HG03457 (cell line): ENCODE data around the gene DSC1.

Source experiments
- ATAC-seq: cut with Tn5 transposase; IDR thresholded peaks from one replicate; pipeline ENCODE4 v1.9.1; 2021; ENCODE audit warnings: moderate number of reproducible peaks; ENCODE audit not compliant: unreplicated experiment

Gene DSC1, protein sequence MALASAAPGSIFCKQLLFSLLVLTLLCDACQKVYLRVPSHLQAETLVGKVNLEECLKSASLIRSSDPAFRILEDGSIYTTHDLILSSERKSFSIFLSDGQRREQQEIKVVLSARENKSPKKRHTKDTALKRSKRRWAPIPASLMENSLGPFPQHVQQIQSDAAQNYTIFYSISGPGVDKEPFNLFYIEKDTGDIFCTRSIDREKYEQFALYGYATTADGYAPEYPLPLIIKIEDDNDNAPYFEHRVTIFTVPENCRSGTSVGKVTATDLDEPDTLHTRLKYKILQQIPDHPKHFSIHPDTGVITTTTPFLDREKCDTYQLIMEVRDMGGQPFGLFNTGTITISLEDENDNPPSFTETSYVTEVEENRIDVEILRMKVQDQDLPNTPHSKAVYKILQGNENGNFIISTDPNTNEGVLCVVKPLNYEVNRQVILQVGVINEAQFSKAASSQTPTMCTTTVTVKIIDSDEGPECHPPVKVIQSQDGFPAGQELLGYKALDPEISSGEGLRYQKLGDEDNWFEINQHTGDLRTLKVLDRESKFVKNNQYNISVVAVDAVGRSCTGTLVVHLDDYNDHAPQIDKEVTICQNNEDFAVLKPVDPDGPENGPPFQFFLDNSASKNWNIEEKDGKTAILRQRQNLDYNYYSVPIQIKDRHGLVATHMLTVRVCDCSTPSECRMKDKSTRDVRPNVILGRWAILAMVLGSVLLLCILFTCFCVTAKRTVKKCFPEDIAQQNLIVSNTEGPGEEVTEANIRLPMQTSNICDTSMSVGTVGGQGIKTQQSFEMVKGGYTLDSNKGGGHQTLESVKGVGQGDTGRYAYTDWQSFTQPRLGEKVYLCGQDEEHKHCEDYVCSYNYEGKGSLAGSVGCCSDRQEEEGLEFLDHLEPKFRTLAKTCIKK

GRCh38 chr18:31162825-31163435 lies at the start of gene DSC1:
Gene DSC1 (minus strand): TSS chr18:31162856. CDS start chr18:31162594, 262 bp downstream.
- ATAC-seq, result no peak

GRCh38 chr18:31211047-31211446 lies 48.4 kb upstream of the DSC1 start:
- ATAC-seq, result no peak

GRCh38 chr18:31209041-31209440 lies 46.4 kb upstream of the DSC1 start:
- ATAC-seq, result no peak

- no peak for ATAC-seq
Observed at GRCh38 chr18:31207391-31207790, 44.7 kb upstream of the DSC1 start.

- ATAC-seq, result peak; percentile 94
Observed at GRCh38 chr18:31206787-31207381, 44.2 kb upstream of the DSC1 start.

- no peak for ATAC-seq
Observed at GRCh38 chr18:31206071-31206470, 43.4 kb upstream of the DSC1 start.

- no peak for ATAC-seq
Observed at GRCh38 chr18:31205273-31205672, 42.6 kb upstream of the DSC1 start.

- ATAC-seq, result no peak
Observed at GRCh38 chr18:31204833-31205232, 42.2 kb upstream of the DSC1 start.

DNA sequence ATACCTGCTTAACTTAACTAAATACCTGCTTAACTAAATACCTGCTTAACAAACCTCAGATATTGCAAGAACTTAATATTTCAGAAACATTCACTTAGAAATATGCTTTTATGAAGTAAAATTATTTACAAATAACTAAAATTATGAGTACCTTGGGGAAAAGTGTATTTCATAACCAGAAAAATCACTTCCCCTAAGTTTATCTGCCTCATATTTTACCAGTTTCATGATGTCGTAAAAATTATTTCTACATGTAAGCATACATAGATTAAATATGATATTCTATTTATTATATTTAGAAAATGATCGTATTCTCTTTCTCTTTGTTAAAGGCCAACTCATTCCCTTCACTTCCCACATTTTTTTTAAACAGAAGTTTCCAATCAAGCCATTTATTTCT lies 41.5 kb upstream of the DSC1 start:
- ATAC-seq, result no peak

- no peak for ATAC-seq
Observed at GRCh38 chr18:31203794-31204148, 41.1 kb upstream of the DSC1 start.

DNA sequence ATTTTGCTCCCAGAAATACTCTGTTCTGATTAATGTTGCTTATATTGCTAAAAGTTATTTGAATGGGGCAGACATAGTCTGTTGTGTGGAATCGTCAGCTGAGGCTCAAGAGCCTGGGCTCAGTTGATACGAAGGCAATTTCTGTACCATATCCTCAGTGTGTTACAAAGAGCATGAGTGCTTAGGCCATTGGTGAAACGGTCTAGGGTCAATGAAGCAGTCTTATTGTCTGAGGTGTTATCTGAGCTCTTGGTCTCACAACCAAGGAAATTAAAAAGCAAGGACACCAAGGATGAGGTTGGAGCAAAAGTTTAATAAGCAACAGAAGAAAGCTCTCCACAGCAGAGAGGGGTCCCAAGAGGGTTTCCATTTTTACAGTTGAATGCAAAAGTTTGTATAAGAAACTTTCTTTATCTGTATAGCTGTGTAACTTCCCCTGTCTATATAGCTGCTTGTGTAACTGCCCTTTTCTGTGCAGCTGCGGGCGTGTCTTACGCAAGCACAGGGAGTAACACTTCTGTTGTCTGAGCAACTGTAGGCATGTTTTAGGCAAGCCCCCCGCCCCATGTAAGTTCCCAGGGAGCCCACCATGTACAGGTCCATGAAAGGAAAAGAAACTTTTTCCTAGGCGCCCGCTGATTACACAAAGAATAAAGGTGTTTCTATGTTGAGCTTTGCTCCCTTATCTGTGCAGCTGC lies 40.6 kb upstream of the DSC1 start:
- no peak for ATAC-seq

DNA sequence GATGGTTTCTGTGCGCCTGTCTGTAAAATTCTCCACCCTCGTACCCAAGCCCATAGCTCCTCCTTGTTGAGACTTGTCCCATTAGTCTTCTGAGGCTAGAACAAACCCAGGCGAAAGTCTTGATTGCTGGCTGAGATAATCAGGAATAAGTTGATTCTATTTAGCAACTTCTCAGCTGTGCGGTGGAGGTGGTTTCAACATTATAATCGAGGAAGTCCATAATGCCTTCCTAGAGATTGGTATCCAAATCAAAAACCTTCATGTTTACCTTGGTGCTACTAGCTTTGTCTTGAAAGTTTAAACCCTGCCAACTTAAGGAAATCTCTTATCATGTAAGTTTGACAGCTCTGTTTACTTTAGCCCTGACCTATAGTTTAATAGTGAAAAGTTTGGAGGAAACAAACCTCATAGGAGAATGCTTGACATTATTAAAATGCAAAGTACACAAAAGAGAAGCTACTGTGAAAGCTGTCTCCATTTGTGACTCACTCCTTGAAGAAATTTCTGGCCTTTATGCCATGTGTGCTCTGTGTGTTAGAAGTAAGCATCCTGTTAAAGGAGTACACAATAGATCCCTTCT lies 36.6 kb upstream of the DSC1 start:
- no peak for ATAC-seq

- ATAC-seq, result no peak
Observed at GRCh38 chr18:31197676-31198075, 35.0 kb upstream of the DSC1 start.

DNA sequence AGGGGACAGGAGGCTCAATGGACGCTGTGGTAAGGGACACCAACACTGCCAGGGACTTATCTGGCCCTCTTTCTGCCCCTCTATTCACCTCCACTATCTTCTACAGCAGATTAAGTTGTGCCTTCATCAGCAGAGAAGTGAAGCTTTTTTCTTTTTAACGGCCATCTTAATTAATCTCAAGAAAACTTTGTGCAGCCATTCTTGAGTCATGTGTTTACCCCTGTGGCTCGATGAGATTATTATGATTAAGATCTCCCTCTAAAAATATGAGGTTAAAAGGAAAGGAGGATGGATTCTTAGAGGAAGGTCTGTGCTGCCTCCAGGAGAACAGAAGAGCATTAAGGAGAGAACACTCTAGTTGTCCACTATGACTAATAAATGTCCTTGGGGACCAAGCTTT lies 32.4 kb upstream of the DSC1 start:
- ATAC-seq, result no peak

GRCh38 chr18:31192086-31192776 lies 29.6 kb upstream of the DSC1 start:
- ATAC-seq, result no peak

DNA sequence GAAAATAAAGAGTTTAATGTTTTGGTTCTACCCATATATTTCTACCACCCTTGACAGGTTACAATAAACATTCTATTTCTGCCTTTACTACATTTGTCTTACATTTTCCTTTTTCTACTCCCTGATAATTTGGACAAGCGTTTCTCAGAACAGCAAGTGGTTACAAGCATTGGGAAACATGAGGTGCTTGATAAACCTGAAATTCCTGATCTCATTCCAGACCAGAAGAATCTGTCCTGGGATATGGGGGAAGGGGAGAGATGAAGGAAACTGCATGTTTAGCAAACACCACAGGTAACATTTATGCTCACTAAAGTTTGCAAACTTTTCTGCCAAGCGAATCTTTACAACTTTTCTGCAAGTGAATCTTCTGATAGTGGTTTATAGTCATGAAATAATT lies 28.3 kb upstream of the DSC1 start:
- ATAC-seq, result no peak

DNA sequence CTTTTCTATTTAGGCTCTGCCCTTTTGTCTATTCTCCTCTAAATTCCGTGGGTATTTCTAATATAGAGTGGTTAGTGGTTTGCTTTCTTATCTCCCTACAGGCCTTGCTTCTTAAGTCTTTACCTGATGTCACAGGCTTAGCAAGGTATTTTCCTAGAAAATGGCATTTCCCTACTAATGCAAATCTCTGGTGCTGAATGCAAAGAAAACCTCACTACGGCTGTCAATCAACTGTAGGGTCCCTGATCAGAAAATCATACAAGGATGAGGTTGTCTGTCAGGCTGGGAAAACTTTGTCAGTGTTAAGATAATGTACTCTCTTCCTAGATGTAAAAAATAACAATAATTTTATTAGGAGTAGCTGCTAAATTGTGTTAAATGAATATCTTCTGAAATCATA lies 27.1 kb upstream of the DSC1 start:
- ATAC-seq, result no peak

DNA sequence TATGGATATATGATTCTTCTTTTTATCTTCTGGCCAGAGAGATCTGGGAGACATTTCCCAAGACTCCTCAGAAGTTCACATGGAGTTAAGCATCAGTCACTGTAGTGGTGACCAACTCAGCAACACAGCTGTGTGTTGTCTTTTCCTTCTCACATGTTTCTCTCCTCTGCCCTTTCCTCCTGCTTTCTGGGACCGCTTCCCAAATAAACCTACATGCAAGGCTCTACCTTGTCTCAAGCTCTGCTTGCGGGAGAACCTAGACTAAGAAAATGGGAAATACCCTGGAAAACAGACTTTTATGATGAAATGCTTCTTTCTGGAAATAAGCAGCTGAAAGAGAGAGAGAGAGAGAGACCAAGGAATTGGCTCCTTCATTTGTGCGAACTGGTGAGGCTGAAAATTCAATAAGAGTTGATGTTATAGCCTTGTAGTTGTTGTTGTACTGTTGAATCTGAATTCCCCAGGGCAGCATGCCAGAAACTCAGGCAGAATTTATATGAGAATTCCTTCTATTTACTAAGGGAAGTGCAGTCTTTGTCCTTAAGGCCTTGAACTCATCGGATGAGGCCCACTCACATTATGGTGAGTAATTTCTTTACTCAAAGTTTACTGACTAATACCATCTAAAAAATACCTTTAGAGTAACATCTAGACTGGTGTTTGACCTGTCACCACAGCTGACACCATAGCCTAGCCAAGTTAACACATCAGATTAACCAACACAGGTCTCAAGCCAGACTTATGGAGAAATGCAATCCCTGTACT lies 22.7 kb upstream of the DSC1 start:
- no peak for ATAC-seq

DNA sequence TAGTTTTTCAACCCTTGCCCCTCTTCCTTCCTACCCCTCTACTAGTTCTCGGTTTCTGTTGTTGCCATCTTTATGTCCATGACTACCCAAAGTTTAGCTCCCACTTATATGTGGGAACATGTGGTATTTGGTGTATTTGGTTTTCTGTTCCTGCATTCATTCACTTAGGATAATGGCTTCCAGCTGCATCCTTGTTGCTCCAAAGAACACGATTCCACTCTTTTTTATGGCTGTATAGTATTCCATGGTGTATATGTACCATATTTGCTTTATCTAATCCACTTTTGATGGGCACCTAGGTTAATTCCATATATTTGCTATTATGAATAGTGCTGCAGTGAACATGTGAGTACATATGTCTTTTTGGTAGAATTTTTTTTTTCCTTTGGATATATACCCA lies 20.6 kb upstream of the DSC1 start:
- ATAC-seq, result no peak
